GM12878 (cell line): Measurements from ENCODE around the gene FSTL1. TPM values are rescaled to one million over a fixed set of nuclear protein-coding genes. Genes with fewer than 3 reads are reported as not detected.

Source experiments
- CEBPB ChIP-seq, 2 experiments: fragments of 150-350 bp in 1 of 2; IDR thresholded peaks; 2 replicates each; pipeline ENCODE4 v1.6.1; 2012 to 2014; ENCODE audit warnings: low read depth in 2 of 2, low read length in 2 of 2, borderline replicate concordance in 1 of 2, inconsistent platforms in 1 of 2
- IRF4 ChIP-seq: IDR thresholded peaks from 2 replicates; pipeline ENCODE4 v1.6.1; 2011; ENCODE audit warnings: low read depth, low read length
- NR2C1 ChIP-seq: fragments of 450-650 bp; IDR thresholded peaks from 2 replicates; pipeline ENCODE4 v1.6.1; 2017; ENCODE audit warnings: antibody characterized with exemption, mild to moderate bottlenecking, moderate library complexity
- USF2 ChIP-seq: IDR thresholded peaks from 2 replicates; pipeline ENCODE4 v1.6.1; 2011; ENCODE audit warnings: low read depth, low read length, improper control_type of control experiment, borderline replicate concordance
- polyA plus RNA-seq, 11 experiments: library from polyadenylated mRNA; depleted of rRNA in 4 of 11; unstranded in 6 of 11; stranded (reverse) in 5 of 11; fragments of >200 nt; fragmentation: Nextera tagmentation in 4 of 11; fragmentation: Illumina TruSeq in 1 of 11; extraction: Ambion mirVana in 4 of 11; extraction: Trizol in 1 of 11; gene quantifications; 1 replicate in 1 of 11; 2 replicates in 10 of 11; pipeline versions ENCODE4 v1.2.1 to v1.2.3, GENCODE V29; 2011 to 2016; ENCODE audit warnings: inconsistent platforms in 2 of 11, missing spikeins in 2 of 11, low read depth in 1 of 11
- total RNA-seq, 4 experiments: library from RNA; depleted of rRNA in 3 of 4; stranded (reverse); fragments of >200 nt in 3 of 4; fragmentation: Illumina TruSeq in 1 of 4; extraction: Trizol in 1 of 4; gene quantifications; 2 replicates each; pipeline versions ENCODE4 v1.2.1 to v1.2.3, GENCODE V29; 2013 to 2021
- TF ChIP-seq, protein P1 (sequence below): fragments of 150-350 bp; IDR thresholded peaks from 2 replicates; pipeline ENCODE4 v1.6.1; 2016; ENCODE audit warnings: low read depth, low read length
- TF ChIP-seq, protein P2 (sequence below): IDR thresholded peaks from 2 replicates; pipeline ENCODE4 v1.6.1; 2012; ENCODE audit warnings: low read depth, low read length, improper control_type of control experiment

The FSTL1 gene
- total and polyA plus RNA-seq, 10 of the 15 experiments (the other 5 are each of a cell fraction or from before 2014, with no cell fraction given), result 0.06 to 1.7 (median 0.32) TPM; not detected in 4

DNA sequence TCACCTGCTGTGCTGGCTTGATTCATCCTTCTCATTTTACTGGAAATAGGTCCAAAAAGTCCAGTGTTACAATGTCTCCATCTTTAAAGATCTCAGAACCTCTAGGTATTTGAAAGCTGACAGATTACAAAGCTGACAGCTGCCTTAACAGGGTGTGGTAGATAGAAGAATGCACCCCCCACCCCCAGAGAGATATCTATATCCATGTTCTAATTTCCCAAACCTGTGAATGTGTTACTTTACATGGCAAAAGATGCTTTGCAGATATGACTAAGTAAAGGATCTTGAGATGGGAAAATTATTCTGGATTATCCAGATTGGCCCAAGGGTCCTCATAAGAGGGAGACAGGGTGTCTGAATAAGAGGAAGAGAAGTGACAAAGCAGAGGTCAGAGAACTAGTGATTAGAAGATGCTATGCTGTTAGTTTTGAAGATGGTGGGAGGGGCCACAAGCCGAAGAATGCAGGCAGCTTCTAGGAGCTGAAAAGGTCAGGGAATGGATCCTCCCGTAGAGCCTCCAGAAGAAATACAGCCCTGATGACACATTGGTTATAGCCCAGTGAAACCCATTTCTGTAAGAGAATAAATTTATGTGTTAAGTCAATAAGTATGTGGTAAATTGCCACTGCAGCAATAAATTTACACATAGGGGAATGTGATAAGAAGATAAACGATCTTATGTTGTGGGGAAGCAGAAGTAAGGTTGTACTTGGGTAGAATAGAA is 21.5 kb upstream of the FSTL1 start (continued):
- TF ChIP-seq, protein P1, sequence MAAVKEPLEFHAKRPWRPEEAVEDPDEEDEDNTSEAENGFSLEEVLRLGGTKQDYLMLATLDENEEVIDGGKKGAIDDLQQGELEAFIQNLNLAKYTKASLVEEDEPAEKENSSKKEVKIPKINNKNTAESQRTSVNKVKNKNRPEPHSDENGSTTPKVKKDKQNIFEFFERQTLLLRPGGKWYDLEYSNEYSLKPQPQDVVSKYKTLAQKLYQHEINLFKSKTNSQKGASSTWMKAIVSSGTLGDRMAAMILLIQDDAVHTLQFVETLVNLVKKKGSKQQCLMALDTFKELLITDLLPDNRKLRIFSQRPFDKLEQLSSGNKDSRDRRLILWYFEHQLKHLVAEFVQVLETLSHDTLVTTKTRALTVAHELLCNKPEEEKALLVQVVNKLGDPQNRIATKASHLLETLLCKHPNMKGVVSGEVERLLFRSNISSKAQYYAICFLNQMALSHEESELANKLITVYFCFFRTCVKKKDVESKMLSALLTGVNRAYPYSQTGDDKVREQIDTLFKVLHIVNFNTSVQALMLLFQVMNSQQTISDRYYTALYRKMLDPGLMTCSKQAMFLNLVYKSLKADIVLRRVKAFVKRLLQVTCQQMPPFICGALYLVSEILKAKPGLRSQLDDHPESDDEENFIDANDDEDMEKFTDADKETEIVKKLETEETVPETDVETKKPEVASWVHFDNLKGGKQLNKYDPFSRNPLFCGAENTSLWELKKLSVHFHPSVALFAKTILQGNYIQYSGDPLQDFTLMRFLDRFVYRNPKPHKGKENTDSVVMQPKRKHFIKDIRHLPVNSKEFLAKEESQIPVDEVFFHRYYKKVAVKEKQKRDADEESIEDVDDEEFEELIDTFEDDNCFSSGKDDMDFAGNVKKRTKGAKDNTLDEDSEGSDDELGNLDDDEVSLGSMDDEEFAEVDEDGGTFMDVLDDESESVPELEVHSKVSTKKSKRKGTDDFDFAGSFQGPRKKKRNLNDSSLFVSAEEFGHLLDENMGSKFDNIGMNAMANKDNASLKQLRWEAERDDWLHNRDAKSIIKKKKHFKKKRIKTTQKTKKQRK, result no peak
- TF ChIP-seq CEBPB (IDR thresholded peaks at IDR 0.05; ENCODE audit: borderline replicate concordance in 1 of 2, low read depth in 2 of 2, low read length in 2 of 2), result no peak
- TF ChIP-seq USF2, result no peak
- TF ChIP-seq NR2C1, result no peak
- TF ChIP-seq, protein P2, sequence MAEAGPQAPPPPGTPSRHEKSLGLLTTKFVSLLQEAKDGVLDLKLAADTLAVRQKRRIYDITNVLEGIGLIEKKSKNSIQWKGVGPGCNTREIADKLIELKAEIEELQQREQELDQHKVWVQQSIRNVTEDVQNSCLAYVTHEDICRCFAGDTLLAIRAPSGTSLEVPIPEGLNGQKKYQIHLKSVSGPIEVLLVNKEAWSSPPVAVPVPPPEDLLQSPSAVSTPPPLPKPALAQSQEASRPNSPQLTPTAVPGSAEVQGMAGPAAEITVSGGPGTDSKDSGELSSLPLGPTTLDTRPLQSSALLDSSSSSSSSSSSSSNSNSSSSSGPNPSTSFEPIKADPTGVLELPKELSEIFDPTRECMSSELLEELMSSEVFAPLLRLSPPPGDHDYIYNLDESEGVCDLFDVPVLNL, result no peak
- TF ChIP-seq IRF4, result no peak
